HEK293T (cell line): Measurements from ENCODE around the gene MKS1.

Experiments used
- FOXK2 ChIP-seq: fragments of 450-650 bp; IDR thresholded peaks from 2 replicates; pipeline ENCODE4 v1.6.1; 2016; ENCODE audit warnings: mild to moderate bottlenecking
- SP1 ChIP-seq: fragments of 450-650 bp; IDR thresholded peaks from 2 replicates; pipeline ENCODE4 v1.6.1; 2017

DNA sequence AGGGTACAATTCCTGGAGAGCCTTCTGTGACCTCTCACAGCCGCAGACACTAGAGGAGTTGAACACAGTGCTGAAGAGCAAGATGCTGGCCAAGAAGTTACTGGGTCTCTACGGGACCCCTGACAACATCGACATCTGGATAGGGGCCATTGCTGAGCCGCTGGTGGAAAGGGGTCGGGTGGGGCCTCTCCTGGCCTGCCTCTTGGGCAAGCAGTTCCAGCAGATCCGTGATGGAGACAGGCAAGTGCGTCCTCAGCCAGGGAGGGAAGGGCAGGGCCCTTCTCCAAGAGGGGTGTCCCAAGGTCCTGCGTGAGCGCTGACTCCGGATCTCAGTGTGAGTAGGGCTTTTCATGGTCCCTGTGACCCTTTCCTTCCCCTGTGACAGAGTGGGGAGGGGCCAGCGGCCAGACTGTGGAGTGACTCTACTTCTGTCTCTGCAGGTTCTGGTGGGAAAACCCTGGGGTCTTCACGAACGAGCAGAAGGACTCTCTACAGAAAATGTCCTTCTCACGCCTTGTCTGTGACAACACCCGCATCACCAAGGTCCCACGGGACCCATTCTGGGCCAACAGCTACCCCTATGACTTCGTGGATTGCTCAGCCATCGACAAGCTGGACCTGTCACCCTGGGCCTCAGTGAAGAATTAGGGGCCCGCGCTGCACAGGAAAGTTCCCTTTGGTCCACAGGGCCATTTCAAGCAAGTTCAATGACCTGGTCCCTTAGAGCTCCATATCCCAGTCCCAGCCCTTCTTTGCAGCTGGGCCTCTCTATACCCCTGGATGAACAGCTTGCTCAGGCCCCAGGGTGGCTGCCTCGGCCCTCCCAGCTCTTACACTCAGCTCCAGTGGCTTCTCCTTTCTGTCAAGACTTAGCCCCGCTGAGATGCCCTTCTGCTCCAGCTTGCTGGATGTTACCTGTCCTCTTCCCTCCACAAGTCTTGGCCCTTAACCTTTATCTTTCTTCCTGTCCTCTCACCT lies 48.6 kb upstream of the MKS1 start:
- TF ChIP-seq FOXK2 (no peak), SP1 (no peak)
